GM18870 (cell line): ENCODE data around the gene GRM5.
A peak's percentile ranks its signal among the peaks of the same experiment; 100 is the strongest.
"Not testable (repeated sequence)": the region's sequence is repeated elsewhere in the genome, so short reads cannot be mapped to it uniquely, and the experiment has no call there.

Source experiments
- ATAC-seq: cut with Tn5 transposase; IDR thresholded peaks from one replicate; pipeline ENCODE4 v1.9.1; 2021; ENCODE audit warnings: moderate library complexity; ENCODE audit not compliant: unreplicated experiment

The GRM5 gene

GRCh38 chr11:88511006-88511405, 554.8 kb downstream of the GRM5 start:
- ATAC-seq, result no peak

- ATAC-seq, result no peak
Observed at GRCh38 chr11:88508759-88509581, 556.8 kb downstream of the GRM5 start.

- ATAC-seq, result no peak
Observed at GRCh38 chr11:88508418-88508758, 557.4 kb downstream of the GRM5 start.

GRCh38 chr11:88507771-88508417, 557.9 kb downstream of the GRM5 start:
- ATAC-seq, result no peak

GRCh38 chr11:88501541-88501940, 564.2 kb downstream of the GRM5 start:
- no peak for ATAC-seq

- ATAC-seq, result no peak
Observed at GRCh38 chr11:88495836-88496235, 569.9 kb downstream of the GRM5 start.

GRCh38 chr11:88494848-88495247, 570.9 kb downstream of the GRM5 start:
- ATAC-seq, result no peak

GRCh38 chr11:88491674-88492073, 574.1 kb downstream of the GRM5 start:
- ATAC-seq, result no peak

- no peak for ATAC-seq
Observed at GRCh38 chr11:88489030-88489429, 576.8 kb downstream of the GRM5 start.

- ATAC-seq, result no peak
Observed at GRCh38 chr11:88487646-88488045, 578.1 kb downstream of the GRM5 start.

GRCh38 chr11:88484873-88485621, 580.7 kb downstream of the GRM5 start:
- peak; percentile 75 for ATAC-seq

GRCh38 chr11:88482871-88483301, 582.9 kb downstream of the GRM5 start:
- ATAC-seq, result no peak

GRCh38 chr11:88480223-88480622, 585.6 kb downstream of the GRM5 start:
- ATAC-seq, result no peak

GRCh38 chr11:88478136-88478815, 587.5 kb downstream of the GRM5 start:
- no peak for ATAC-seq

GRCh38 chr11:88475991-88476418, 589.8 kb downstream of the GRM5 start:
- ATAC-seq, result no peak

GRCh38 chr11:88474655-88475054, 591.1 kb downstream of the GRM5 start:
- no peak for ATAC-seq

GRCh38 chr11:88469561-88470225, 596.1 kb downstream of the GRM5 start:
- ATAC-seq, result no peak

GRCh38 chr11:88464528-88464927, 601.3 kb downstream of the GRM5 start:
- no peak for ATAC-seq

GRCh38 chr11:88463301-88463700, 602.5 kb downstream of the GRM5 start:
- ATAC-seq, result not testable (repeated sequence)

- not testable (repeated sequence) for ATAC-seq
Observed at GRCh38 chr11:88458047-88458446, 607.7 kb downstream of the GRM5 start.

GRCh38 chr11:88455974-88456373, 609.8 kb downstream of the GRM5 start:
- ATAC-seq, result no peak
